WTC11 (cell line): ENCODE data around the gene CSRNP3. TPM values are rescaled to one million over a fixed set of nuclear protein-coding genes. Genes with fewer than 3 reads are reported as not detected.

ENCODE experiments used
- ATAC-seq: fragments of 200-7000 bp; cut with Tn5 transposase; 2 replicates; pipeline ENCODE4 v1.10.0; 2021; ENCODE audit warnings: mild to moderate bottlenecking, moderate library complexity
- CTCF ChIA-PET: fragments of 300-600 bp; sonication (Branson Sonifier 250); formaldehyde crosslinking; loops from one replicate; lab custom pipeline; 2021; ENCODE audit warnings: antibody characterized with exemption; lab: Charles Lee
- POLR2A ChIA-PET: fragments of 350-600 bp; sonication (Branson Sonifier 250); formaldehyde crosslinking; loops from one replicate; lab custom pipeline; 2021; ENCODE audit warnings: antibody characterized with exemption; lab: Charles Lee
- DNase-seq: peaks from one replicate; pipeline ENCODE4 v3.0.0; 2021; ENCODE audit warnings: low spot score
- H3K27ac Mint-ChIP-seq: 2 replicates; pipeline ENCODE4 v1.8.0; 2021; ENCODE audit warnings: mixed read lengths
- H3K27me3 Mint-ChIP-seq: 2 replicates; pipeline ENCODE4 v1.8.0; 2021; ENCODE audit warnings: low read depth, mild to moderate bottlenecking, moderate library complexity, mixed read lengths
- H3K36me3 Mint-ChIP-seq: 2 replicates; pipeline ENCODE4 v1.8.0; 2021; ENCODE audit warnings: mixed read lengths
- H3K4me1 Mint-ChIP-seq: 2 replicates; pipeline ENCODE4 v1.8.0; 2022; ENCODE audit warnings: mixed read lengths
- H3K4me3 Mint-ChIP-seq: 2 replicates; pipeline ENCODE4 v1.8.0; 2021; ENCODE audit warnings: mild to moderate bottlenecking, moderate library complexity, mixed read lengths
- H3K9me3 Mint-ChIP-seq: 2 replicates; pipeline ENCODE4 v1.8.0; 2021; ENCODE audit warnings: mixed read lengths
- ATF1 ChIP-seq: sonication (generic); formaldehyde crosslinking; IDR thresholded peaks from 2 replicates; pipeline ENCODE4 v1.8.1; 2023; ENCODE audit warnings: mild to moderate bottlenecking, moderate library complexity, missing genetic modification reagents
- ATF3 ChIP-seq: sonication (generic); formaldehyde crosslinking; conservative IDR thresholded peaks from 2 replicates; pipeline ENCODE4 v1.8.1; 2022; ENCODE audit warnings: mild to moderate bottlenecking, missing genetic modification reagents
- ATF6 ChIP-seq: sonication (generic); formaldehyde crosslinking; IDR thresholded peaks from 2 replicates; pipeline ENCODE4 v1.8.1; 2023; ENCODE audit warnings: mild to moderate bottlenecking, missing genetic modification reagents
- CBFB ChIP-seq: sonication (generic); formaldehyde crosslinking; IDR thresholded peaks from 2 replicates; pipeline ENCODE4 v1.8.1; 2022; ENCODE audit warnings: mild to moderate bottlenecking, low read depth, missing genetic modification reagents
- CDX4 ChIP-seq: fragments of 250-450 bp; sonication (Bioruptor Pico); IDR thresholded peaks from 2 replicates; pipeline ENCODE4 v1.9.0; 2021; ENCODE audit warnings: moderate library complexity, mild to moderate bottlenecking, inconsistent platforms, borderline replicate concordance
- CREB1 ChIP-seq: sonication (generic); formaldehyde crosslinking; IDR thresholded peaks from 2 replicates; pipeline ENCODE4 v1.8.0; 2023; ENCODE audit warnings: mild to moderate bottlenecking, missing genetic modification reagents
- CREM ChIP-seq: sonication (generic); formaldehyde crosslinking; IDR thresholded peaks from 2 replicates; pipeline ENCODE4 v1.8.1; 2022; ENCODE audit warnings: mild to moderate bottlenecking, missing genetic modification reagents, moderate library complexity
- E2F4 ChIP-seq: sonication (generic); formaldehyde crosslinking; IDR thresholded peaks from 2 replicates; pipeline ENCODE4 v1.8.1; 2022; ENCODE audit warnings: low read depth, mild to moderate bottlenecking, moderate library complexity, missing genetic modification reagents, borderline replicate concordance
- ETV6 ChIP-seq: sonication (generic); formaldehyde crosslinking; IDR thresholded peaks from 2 replicates; pipeline ENCODE4 v1.8.1; 2022; ENCODE audit warnings: mild to moderate bottlenecking, missing genetic modification reagents
- FOXK1 ChIP-seq: sonication (generic); formaldehyde crosslinking; IDR thresholded peaks from 2 replicates; pipeline ENCODE4 v1.8.0; 2022; ENCODE audit warnings: mild to moderate bottlenecking, moderate library complexity, missing genetic modification reagents
- FOXP1 ChIP-seq: sonication (generic); formaldehyde crosslinking; IDR thresholded peaks from 2 replicates; pipeline ENCODE4 v1.8.0; 2022; ENCODE audit warnings: missing genetic modification reagents, mild to moderate bottlenecking, moderate library complexity, borderline replicate concordance
- FOXP4 ChIP-seq: sonication (generic); formaldehyde crosslinking; IDR thresholded peaks from 2 replicates; pipeline ENCODE4 v1.8.0; 2022; ENCODE audit warnings: mild to moderate bottlenecking, missing genetic modification reagents
- GTF2I ChIP-seq: fragments of 250-450 bp; sonication (Bioruptor Pico); conservative IDR thresholded peaks from 2 replicates; pipeline ENCODE4 v1.4.0; 2021; ENCODE audit warnings: mild to moderate bottlenecking
- KAT7 ChIP-seq: sonication (generic); formaldehyde crosslinking; IDR thresholded peaks from 2 replicates; pipeline ENCODE4 v1.8.1; 2023; ENCODE audit warnings: missing genetic modification reagents, mild to moderate bottlenecking, borderline replicate concordance
- MLX ChIP-seq: sonication (generic); formaldehyde crosslinking; IDR thresholded peaks from 2 replicates; pipeline ENCODE4 v1.8.1; 2023; ENCODE audit warnings: mild to moderate bottlenecking, missing genetic modification reagents, moderate library complexity
- MXD4 ChIP-seq: fragments of 250-450 bp; sonication (Bioruptor Pico); IDR thresholded peaks from 2 replicates; pipeline ENCODE4 v1.8.0; 2021; ENCODE audit warnings: mild to moderate bottlenecking, moderate library complexity, borderline replicate concordance
- NFATC4 ChIP-seq: fragments of 250-450 bp; sonication (Bioruptor Pico); IDR thresholded peaks from 2 replicates; pipeline ENCODE4 v1.9.0; 2021; ENCODE audit warnings: mild to moderate bottlenecking
- NFE2L1 ChIP-seq: sonication (generic); formaldehyde crosslinking; IDR thresholded peaks from 2 replicates; pipeline ENCODE4 v1.8.1; 2023; ENCODE audit warnings: missing genetic modification reagents
- NR2C2 ChIP-seq: sonication (generic); formaldehyde crosslinking; IDR thresholded peaks from 2 replicates; pipeline ENCODE4 v1.8.0; 2022; ENCODE audit warnings: mild to moderate bottlenecking, missing genetic modification reagents
- NR3C1 ChIP-seq: sonication (generic); formaldehyde crosslinking; conservative IDR thresholded peaks from 2 replicates; pipeline ENCODE4 v1.8.1; 2023; ENCODE audit warnings: low read depth, mild to moderate bottlenecking, missing genetic modification reagents
- OVOL2 ChIP-seq: fragments of 250-450 bp; sonication (Bioruptor Pico); IDR thresholded peaks from 2 replicates; pipeline ENCODE4 v1.9.0; 2021; ENCODE audit warnings: mild to moderate bottlenecking, borderline replicate concordance
- RORB ChIP-seq: fragments of 250-450 bp; sonication (Bioruptor Pico); IDR thresholded peaks from 2 replicates; pipeline ENCODE4 v1.9.0; 2021; ENCODE audit warnings: mild to moderate bottlenecking
- SMAD3 ChIP-seq: sonication (generic); formaldehyde crosslinking; IDR thresholded peaks from 2 replicates; pipeline ENCODE4 v1.8.0; 2022; ENCODE audit warnings: missing genetic modification reagents, mild to moderate bottlenecking, borderline replicate concordance
- SP1 ChIP-seq: sonication (generic); formaldehyde crosslinking; conservative IDR thresholded peaks from 2 replicates; pipeline ENCODE4 v1.8.1; 2022; ENCODE audit warnings: missing genetic modification reagents
- TEAD1 ChIP-seq: sonication (generic); formaldehyde crosslinking; IDR thresholded peaks from 2 replicates; pipeline ENCODE4 v1.8.0; 2022; ENCODE audit warnings: mild to moderate bottlenecking, missing genetic modification reagents
- ZBTB21 ChIP-seq: sonication (generic); formaldehyde crosslinking; IDR thresholded peaks from 2 replicates; pipeline ENCODE4 v1.8.1; 2023; ENCODE audit warnings: mild to moderate bottlenecking, missing genetic modification reagents, borderline replicate concordance
- ZMAT4 ChIP-seq: fragments of 250-450 bp; sonication (Bioruptor Pico); IDR thresholded peaks from 2 replicates; pipeline ENCODE4 v1.9.0; 2021; ENCODE audit warnings: mild to moderate bottlenecking
- ZNF232 ChIP-seq: sonication (generic); formaldehyde crosslinking; IDR thresholded peaks from 2 replicates; pipeline ENCODE4 v1.8.0; 2022; ENCODE audit warnings: mild to moderate bottlenecking, missing genetic modification reagents
- total RNA-seq: library from RNA; stranded (reverse); gene quantifications from 3 replicates; pipeline ENCODE4 v1.2.3, GENCODE V29; 2021

CSRNP3 gene
- total RNA-seq, 1 experiment from 2014 or later, result 7.3 TPM

- no peaks in the 10 kb centered on the region for H3K27me3 Mint-ChIP-seq
- no peak overlapping the region for H3K27ac Mint-ChIP-seq
- peaks cover 5% of the 10 kb centered on the region for H3K4me1 Mint-ChIP-seq
- no peak for ATAC-seq
- no peak for TF ChIP-seq MXD4 (CRISPR knock-in tag)
- no peak for TF ChIP-seq MLX
- no peak for TF ChIP-seq ETV6 (CRISPR knock-in tag)
- no peak for TF ChIP-seq CREM (CRISPR knock-in tag)
- no peak for TF ChIP-seq CBFB
- TF ChIP-seq ZNF232 (CRISPR knock-in tag), result no peak
- TF ChIP-seq NR3C1 (CRISPR knock-in tag), result no peak
- TF ChIP-seq NR2C2 (CRISPR knock-in tag), result no peak
- no peak for TF ChIP-seq CDX4 (CRISPR knock-in tag)
- TF ChIP-seq ATF3, result no peak
- no peak for TF ChIP-seq SMAD3 (CRISPR knock-in tag)
- TF ChIP-seq FOXP4, result no peak
- no peak for TF ChIP-seq E2F4 (CRISPR knock-in tag)
- no peak for TF ChIP-seq TEAD1 (CRISPR knock-in tag)
- TF ChIP-seq ZBTB21 (CRISPR knock-in tag), result no peak
- TF ChIP-seq OVOL2 (CRISPR knock-in tag), result no peak
- no peak for TF ChIP-seq FOXK1 (CRISPR knock-in tag)
- TF ChIP-seq, all 79 proteins: peak for 0
- H3K4me3 Mint-ChIP-seq, result no peak overlapping the region
- H3K36me3 Mint-ChIP-seq, result no peaks in the 10 kb centered on the region; the same call in 1 of the 2 replicates
- no peak for DNase-seq
- POLR2A ChIA-PET, result no interaction called here
- CTCF ChIA-PET, result no interaction called here
- H3K9me3 Mint-ChIP-seq, result no peaks in the 10 kb centered on the region
Observed at GRCh38 chr2:165513479-165513878, 44.0 kb downstream of the CSRNP3 start.

GRCh38 chr2:165518611-165519010 lies 49.1 kb downstream of the CSRNP3 start:
- ATAC-seq (no peak), DNase-seq (no peak)
- Mint-ChIP-seq H3K36me3 (no peaks in the 10 kb centered on the region; the same call in 1 of the 2 replicates), H3K9me3 (no peaks in the 10 kb centered on the region), H3K4me3 (no peak overlapping the region), H3K27ac (no peak overlapping the region), H3K4me1 (peaks cover 18% of the 10 kb centered on the region), H3K27me3 (no peaks in the 10 kb centered on the region)
- ChIA-PET CTCF (no interaction called here), POLR2A (no interaction called here)
- TF ChIP-seq SP1 (CRISPR knock-in tag) (no peak), CREB1 (no peak), RORB (CRISPR knock-in tag) (no peak), KAT7 (CRISPR knock-in tag) (no peak), FOXP1 (CRISPR knock-in tag) (no peak), GTF2I (CRISPR knock-in tag) (no peak), ATF6 (no peak), NR2C2 (CRISPR knock-in tag) (no peak), NFE2L1 (no peak), NFATC4 (CRISPR knock-in tag) (no peak), ZMAT4 (CRISPR knock-in tag) (no peak), CDX4 (CRISPR knock-in tag) (no peak), ATF1 (CRISPR knock-in tag) (no peak)
